SJCRH30 (cell line): Measurements from ENCODE around the gene ADPRHL1. TPM values are rescaled to one million over a fixed set of nuclear protein-coding genes. Genes with fewer than 3 reads are reported as not detected.
"Not testable (repeated sequence)": the region's sequence is repeated elsewhere in the genome, so short reads cannot be mapped to it uniquely, and the experiment has no call there.

Experiments
- DNase-seq, 2 experiments: peaks; one replicate each; pipeline ENCODE4 v3.0.0-alpha.2; 2015 to 2020
- H3K27ac ChIP-seq: fragments of 250-450 bp; sonication (Bioruptor Pico); 2 replicates; pipeline ENCODE4 v1.5.1; 2020; ENCODE audit warnings: mild to moderate bottlenecking, moderate library complexity
- H3K27me3 ChIP-seq: fragments of 250-450 bp; sonication (Bioruptor Pico); 2 replicates; pipeline ENCODE4 v1.5.1; 2020; ENCODE audit warnings: mild to moderate bottlenecking, moderate library complexity
- H3K36me3 ChIP-seq: fragments of 250-450 bp; sonication (Bioruptor Pico); 2 replicates; pipeline ENCODE4 v1.5.1; 2020; ENCODE audit warnings: mild to moderate bottlenecking, moderate library complexity
- H3K4me1 ChIP-seq: fragments of 250-450 bp; sonication (Bioruptor Pico); 2 replicates; pipeline ENCODE4 v1.5.1; 2020; ENCODE audit warnings: mild to moderate bottlenecking, moderate library complexity
- H3K4me3 ChIP-seq: fragments of 250-450 bp; sonication (Bioruptor Pico); 2 replicates; pipeline ENCODE4 v1.5.1; 2020; ENCODE audit warnings: mild to moderate bottlenecking, moderate library complexity
- H3K9me3 ChIP-seq: fragments of 250-450 bp; sonication (Bioruptor Pico); replicated peaks from 2 replicates; pipeline ENCODE4 v1.5.1; 2020; ENCODE audit warnings: mild to moderate bottlenecking, moderate library complexity
- total RNA-seq: library from RNA; depleted of rRNA; stranded (reverse); fragments of >200 nt; shearing (Covaris generic); gene quantifications from 2 replicates; pipeline ENCODE4 v1.2.3, GENCODE V29; 2014

ADPRHL1 gene
- total RNA-seq, 1 experiment from 2014 or later = 2.2 TPM

DNA sequence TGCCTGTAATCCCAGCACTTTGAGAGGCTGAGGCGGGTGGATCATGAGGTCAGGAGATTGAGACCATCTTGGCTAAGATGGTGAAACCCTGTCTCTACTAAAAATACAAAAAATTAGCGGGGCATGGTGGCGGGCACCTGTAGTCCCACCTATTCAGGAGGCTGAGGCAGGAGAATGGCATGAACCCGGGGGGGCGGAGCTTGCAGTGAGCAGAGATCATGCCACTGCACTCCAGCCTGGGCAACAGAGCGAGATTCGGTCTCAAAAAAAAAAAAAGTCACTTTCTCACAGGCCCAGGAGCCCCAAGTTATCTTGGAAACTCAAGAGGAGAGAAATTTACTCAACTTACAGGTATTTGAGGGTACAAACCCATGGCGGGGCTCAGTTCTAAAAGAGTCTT lies 63.7 kb downstream of the ADPRHL1 start:
- not testable (repeated sequence) for DNase-seq, H3K36me3 ChIP-seq, H3K4me3 ChIP-seq, H3K27ac ChIP-seq, H3K4me1 ChIP-seq, H3K9me3 ChIP-seq, H3K27me3 ChIP-seq

DNA sequence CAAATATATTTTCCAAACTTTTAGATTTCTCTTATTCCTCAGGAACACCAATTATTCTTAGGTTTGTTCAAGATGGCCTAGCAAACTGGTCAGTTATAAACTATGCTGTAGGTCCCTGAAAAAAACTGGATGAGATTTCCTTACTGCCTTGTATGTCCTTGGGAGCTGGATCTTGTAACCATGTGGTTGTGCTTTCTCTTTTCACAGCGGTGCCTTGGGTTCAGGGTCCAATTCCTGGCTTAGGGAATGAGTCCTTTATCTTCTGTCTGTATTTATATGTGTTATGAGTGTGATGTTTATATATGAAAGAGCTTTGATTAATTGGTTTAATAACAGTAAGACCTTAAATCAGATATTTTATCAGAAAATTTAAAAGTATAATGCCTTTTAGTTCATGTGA lies 65.9 kb downstream of the ADPRHL1 start:
- Histone ChIP-seq H3K27ac (no peak overlapping the region), H3K9me3 (peaks cover 3% of the 10 kb centered on the region; the same call in 1 of the 2 replicates), H3K36me3 (no peaks in the 10 kb centered on the region), H3K27me3 (no peaks in the 10 kb centered on the region), H3K4me1 (no peaks in the 10 kb centered on the region), H3K4me3 (no peak overlapping the region)
- no peak for DNase-seq

DNA sequence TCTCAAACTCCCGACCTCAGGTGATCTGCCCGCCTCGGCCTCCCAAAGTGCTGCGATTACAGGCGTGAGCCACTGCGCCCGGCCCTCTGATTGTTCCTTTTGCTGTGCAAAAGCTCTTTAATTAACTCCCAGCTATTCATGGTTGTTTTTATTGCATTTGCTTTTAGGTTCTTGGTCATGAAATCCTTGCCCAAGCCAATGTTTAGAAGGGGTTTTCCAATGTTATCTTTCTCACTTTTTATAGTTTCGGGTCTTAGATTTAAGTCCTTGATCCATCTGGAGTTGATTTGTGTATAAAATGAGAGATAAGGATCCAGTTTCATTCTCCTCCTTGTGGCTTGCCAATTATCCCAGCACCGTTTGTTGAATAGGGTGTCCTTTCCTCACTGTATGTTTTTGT lies 70.2 kb downstream of the ADPRHL1 start:
- no peak for DNase-seq
- no peaks in the 10 kb centered on the region for H3K4me1 ChIP-seq

DNA sequence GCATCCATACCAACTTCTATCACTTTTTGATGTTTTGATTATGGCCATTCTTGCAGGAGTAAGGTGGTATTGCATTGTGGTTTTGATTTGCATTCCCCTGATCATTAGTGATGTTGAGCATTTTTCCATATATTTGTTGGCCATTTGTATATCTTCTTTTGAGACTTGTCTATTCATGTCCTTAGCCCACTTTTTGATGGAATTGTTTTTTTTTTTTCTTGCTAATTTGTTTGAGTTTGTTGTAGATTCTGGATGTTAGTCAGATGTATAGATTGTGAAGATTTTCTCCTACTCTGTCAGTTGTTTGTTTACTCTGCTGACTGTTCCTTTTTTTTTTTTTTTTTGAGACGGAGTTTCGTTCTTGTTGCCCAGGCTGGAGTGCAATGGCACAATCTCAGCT lies 70.7 kb downstream of the ADPRHL1 start:
- H3K4me3 ChIP-seq, H3K4me1 ChIP-seq, H3K27me3 ChIP-seq, DNase-seq, H3K27ac ChIP-seq, H3K9me3 ChIP-seq, H3K36me3 ChIP-seq: not testable (repeated sequence)

More for the DNA sequence above, 70.2 kb downstream of the ADPRHL1 start:
- Histone ChIP-seq H3K27me3 (no peaks in the 10 kb centered on the region), H3K9me3 (no peaks in the 10 kb centered on the region; the same call in 1 of the 2 replicates), H3K36me3 (no peaks in the 10 kb centered on the region), H3K4me3 (no peak overlapping the region), H3K27ac (no peak overlapping the region)

DNA sequence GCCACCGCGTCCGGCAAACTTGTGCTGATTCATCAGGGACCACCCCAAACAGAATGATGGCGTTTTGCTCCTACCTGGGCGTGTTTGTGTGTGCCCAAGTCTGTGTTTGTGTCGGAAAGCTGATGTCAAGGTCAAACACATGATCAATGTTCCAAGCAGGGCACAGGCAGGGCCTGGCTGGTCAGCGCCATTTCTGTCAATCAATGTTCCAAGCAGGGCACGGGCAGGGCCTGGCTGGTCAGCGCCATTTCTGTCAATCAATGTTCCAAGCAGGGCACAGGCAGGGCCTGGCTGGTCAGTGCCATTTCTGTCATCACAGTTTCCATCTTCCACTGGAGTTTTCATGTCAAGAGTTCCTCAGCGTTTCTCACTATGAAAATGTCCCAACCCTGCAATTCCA lies 74.5 kb downstream of the ADPRHL1 start:
- no peak for DNase-seq
- H3K9me3 ChIP-seq = no peaks in the 10 kb centered on the region
- no peaks in the 10 kb centered on the region for H3K4me1 ChIP-seq
- H3K27ac ChIP-seq = no peak overlapping the region
- H3K36me3 ChIP-seq = no peaks in the 10 kb centered on the region
- no peaks in the 10 kb centered on the region for H3K27me3 ChIP-seq
- no peak overlapping the region for H3K4me3 ChIP-seq

DNA sequence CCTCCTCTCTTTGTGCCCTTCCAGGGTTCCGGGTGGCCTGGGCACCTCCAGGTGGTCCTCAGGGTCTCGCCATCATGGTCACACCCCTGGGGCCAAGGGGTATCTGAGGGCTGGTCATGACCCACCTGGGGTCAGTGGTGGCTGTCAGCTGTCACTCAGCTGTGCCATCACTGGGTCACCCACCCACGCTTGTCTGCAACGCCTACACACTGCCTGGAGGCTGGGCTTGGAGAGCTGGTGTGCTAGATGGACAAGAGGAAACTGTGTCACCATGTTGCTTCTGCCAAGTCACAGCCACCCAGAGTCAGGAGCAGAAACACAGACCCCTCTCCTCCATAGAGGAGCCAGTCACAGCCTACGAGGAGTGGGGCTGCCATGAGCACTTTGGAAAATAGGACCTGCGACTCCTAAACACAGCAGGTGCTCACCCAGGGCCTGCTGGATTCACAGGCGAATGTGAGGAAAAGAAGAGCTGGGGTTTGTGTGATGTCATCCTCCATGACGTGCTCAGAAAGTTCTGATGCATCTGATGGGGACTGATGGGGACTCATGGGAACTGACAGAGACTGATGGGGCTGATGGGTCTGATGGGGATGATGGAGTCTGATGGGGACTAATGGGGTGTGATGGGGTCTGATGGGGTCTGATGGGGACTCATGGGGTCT lies 78.6 kb downstream of the ADPRHL1 start:
- Histone ChIP-seq H3K4me3 (no peak overlapping the region), H3K4me1 (no peaks in the 10 kb centered on the region), H3K36me3 (no peaks in the 10 kb centered on the region), H3K27ac (no peak overlapping the region), H3K27me3 (no peaks in the 10 kb centered on the region), H3K9me3 (no peaks in the 10 kb centered on the region)
- DNase-seq = no peak

DNA sequence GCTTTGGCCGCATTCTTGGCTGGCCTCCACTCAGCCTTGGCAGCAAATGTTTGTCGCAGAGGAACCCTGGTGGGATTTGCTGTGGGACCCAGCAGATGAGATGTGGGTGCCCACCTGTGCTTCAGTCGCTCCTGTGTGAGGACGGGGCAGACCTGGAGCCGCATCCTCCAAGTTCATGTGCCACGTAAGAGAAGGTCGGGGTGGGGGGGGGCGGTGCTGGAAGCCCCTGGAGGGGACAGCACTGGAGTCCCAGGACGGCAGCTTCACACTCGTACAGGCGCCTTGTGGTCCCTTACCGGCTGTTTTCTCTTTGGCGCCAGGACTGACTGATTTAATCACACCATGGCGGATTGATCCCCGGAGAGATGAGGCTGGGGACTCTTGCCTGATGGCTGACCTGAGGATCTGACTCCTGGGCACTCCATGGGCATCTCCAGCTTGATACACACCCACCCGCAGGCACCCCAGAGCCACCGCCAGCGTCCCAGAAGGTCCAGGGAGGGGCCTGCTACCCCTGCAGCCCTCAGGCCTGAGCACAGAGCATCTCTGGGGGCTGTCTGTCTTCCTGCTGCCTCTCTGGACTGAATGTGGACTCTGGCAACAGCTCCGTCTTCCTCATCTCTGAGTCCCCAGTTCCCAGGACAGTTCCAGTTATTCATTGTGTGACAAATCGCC lies 79.3 kb downstream of the ADPRHL1 start:
- H3K4me3 ChIP-seq = no peak overlapping the region
- H3K36me3 ChIP-seq = no peaks in the 10 kb centered on the region
- no peak overlapping the region for H3K27ac ChIP-seq
- no peaks in the 10 kb centered on the region for H3K9me3 ChIP-seq
- no peak for DNase-seq
- no peaks in the 10 kb centered on the region for H3K4me1 ChIP-seq
- H3K27me3 ChIP-seq = no peaks in the 10 kb centered on the region

DNA sequence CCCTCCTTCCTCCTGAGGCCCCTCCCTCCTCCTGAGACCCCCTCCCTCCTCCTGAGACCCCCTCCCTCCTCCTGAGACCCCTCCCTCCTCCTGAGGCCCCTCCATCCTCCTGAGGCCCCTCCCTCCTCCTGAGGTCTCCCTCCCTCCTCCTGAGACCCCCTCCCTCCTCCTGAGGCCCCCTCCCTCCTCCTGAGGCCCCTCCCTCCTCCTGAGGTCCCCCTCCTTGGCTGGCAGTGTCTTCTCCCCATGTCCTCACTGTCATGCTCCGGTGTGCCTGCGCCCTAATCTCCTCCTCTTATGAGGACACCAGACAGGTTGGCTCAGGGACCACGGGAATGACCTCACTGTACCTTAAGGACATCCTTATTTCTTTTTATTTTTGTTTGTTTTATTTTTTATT lies 81.6 kb downstream of the ADPRHL1 start:
- not testable (repeated sequence) for H3K4me1 ChIP-seq, DNase-seq, H3K36me3 ChIP-seq, H3K4me3 ChIP-seq, H3K27ac ChIP-seq, H3K27me3 ChIP-seq, H3K9me3 ChIP-seq

DNA sequence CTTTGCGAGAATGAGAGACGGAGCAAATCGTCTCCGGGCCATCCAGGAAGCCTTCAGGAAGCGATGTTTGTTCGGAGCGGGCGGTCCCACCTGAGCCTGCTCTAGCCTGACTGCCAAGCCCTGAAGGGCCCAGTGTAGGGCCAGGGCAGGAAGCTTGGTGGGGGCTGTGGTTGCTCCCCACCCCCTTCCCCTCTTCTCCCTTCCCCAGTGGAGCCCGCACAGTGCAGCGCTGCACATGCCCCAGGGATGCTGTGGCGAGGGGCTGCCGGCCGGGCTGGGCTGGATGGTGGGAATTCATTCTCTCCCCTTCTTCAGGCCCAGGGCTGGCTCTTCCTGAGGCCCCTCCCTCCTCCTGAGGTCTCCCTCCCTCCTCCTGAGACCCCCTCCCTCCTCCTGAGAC lies 82.2 kb downstream of the ADPRHL1 start:
- DNase-seq = no peak
- H3K4me3 ChIP-seq = no peak overlapping the region
- no peaks in the 10 kb centered on the region for H3K4me1 ChIP-seq
- H3K27ac ChIP-seq = no peak overlapping the region
- H3K9me3 ChIP-seq = no peaks in the 10 kb centered on the region
- H3K27me3 ChIP-seq = no peaks in the 10 kb centered on the region
- H3K36me3 ChIP-seq = no peaks in the 10 kb centered on the region

DNA sequence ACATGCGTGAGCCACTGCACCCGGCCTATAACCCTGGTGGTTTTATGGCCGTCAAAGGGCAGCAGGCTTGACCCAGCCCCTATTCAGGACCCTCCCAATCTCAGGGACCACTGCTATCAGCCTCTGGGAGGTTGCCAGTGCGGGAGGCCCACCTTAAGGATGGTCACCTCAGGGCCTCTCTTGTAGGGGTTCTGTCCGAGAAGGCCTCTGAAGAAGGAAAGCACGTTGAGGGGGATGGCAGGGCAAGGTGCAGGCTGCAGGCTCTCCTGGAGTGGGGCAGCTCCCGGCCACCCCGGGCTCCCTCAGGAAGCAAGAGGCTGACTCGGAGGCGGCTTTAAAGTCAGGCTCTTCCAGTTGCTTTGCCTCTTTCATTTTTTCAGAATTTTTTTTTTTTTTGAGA lies 83.4 kb downstream of the ADPRHL1 start:
- Histone ChIP-seq H3K9me3 (no peaks in the 10 kb centered on the region), H3K27ac (no peak overlapping the region), H3K4me1 (no peaks in the 10 kb centered on the region), H3K36me3 (no peaks in the 10 kb centered on the region), H3K4me3 (no peak overlapping the region), H3K27me3 (no peaks in the 10 kb centered on the region)
- DNase-seq = no peak

DNA sequence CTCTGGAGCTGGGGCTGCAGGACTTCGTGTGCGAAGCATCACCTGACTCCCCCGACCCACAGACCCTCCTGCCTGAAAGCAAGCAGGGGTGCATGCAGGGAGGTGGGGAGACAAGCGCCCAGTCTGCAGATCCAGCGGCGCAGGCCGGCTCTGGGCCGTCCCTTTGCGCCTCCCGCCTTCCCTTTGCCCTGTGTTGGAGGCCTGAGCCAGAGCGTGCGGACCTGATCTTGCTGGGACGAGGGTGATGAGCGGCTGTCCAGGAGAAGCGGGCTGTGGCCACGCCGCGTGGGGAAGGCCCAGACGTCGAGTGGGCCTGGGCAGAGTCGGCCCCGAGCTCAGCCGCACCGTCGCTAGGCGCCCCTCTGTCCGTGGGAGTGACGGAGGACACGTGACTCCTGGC lies 84.1 kb downstream of the ADPRHL1 start:
- DNase-seq = no peak
- H3K27me3 ChIP-seq = no peaks in the 10 kb centered on the region
- H3K36me3 ChIP-seq = no peaks in the 10 kb centered on the region
- H3K4me3 ChIP-seq = no peak overlapping the region
- no peaks in the 10 kb centered on the region for H3K4me1 ChIP-seq
- no peaks in the 10 kb centered on the region for H3K9me3 ChIP-seq
- no peak overlapping the region for H3K27ac ChIP-seq

DNA sequence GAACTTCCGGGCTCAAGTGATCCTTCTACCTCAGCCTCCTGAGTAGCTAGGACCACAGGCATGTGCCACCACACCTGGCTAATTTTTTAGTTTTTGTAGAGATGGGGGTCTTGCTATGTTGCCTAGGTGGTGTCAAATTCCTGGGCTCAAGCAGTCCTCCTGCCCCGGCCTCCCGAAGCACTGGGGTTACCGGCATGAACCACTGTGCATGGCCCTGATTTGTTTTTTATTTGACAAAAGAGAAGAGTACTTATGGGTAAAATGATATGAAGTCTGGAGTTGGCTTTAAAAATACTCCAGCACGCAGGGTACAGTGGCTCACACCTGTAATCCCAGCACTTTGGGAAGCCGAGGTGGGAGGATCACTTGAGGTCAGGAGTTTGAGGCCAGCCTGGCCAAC lies 84.9 kb downstream of the ADPRHL1 start:
- H3K9me3 ChIP-seq, DNase-seq, H3K27me3 ChIP-seq, H3K4me3 ChIP-seq, H3K4me1 ChIP-seq, H3K36me3 ChIP-seq, H3K27ac ChIP-seq: not testable (repeated sequence)

DNA sequence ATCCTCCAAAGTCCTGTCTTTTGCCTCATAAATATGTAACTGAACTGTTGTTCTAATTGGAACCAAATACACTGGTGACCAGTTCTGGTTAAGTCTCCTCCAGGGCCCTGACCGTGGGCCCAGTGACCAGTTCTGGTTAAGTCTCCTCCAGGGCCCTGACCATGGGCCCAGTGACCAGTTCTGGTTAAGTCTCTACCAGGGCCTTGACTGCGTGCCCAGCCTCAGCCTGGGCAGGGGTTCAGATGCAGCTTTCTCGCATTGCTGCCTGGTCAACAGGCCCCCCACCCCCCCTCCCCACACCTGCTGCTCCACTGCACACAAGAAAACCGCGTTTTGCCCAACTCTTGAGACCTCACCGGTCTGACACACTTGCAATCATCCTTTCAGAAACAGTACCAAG lies 85.5 kb downstream of the ADPRHL1 start:
- Histone ChIP-seq H3K9me3 (no peaks in the 10 kb centered on the region), H3K36me3 (no peaks in the 10 kb centered on the region), H3K4me3 (no peak overlapping the region), H3K4me1 (no peaks in the 10 kb centered on the region), H3K27me3 (no peaks in the 10 kb centered on the region), H3K27ac (no peak overlapping the region)
- DNase-seq = no peak

DNA sequence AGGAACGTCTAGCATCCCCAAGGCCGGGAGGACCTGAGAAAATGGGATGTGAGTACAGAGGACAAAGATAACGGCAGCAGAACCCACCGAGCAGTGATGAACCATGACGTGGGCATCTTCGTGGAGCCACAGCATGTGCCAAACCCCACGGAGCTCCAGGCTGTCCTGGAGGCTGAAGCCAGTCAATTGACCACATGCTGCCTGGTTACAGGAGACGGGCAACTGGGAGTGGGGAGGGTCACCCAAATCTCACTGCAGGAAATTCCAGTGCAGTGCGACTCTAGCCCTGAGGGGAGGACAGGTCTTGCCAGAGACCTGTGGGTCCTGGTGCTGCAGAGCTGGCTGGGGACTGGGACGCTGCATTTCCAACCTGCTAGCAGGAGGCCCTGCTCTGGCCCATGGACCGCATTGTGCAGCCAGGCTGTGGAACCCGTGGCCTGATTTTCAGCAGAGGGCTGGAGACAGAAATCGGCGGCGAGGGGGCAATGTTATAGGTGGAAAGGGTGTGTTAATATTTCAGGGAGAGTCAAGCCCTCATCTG lies 86.2 kb downstream of the ADPRHL1 start:
- no peak for DNase-seq

DNA sequence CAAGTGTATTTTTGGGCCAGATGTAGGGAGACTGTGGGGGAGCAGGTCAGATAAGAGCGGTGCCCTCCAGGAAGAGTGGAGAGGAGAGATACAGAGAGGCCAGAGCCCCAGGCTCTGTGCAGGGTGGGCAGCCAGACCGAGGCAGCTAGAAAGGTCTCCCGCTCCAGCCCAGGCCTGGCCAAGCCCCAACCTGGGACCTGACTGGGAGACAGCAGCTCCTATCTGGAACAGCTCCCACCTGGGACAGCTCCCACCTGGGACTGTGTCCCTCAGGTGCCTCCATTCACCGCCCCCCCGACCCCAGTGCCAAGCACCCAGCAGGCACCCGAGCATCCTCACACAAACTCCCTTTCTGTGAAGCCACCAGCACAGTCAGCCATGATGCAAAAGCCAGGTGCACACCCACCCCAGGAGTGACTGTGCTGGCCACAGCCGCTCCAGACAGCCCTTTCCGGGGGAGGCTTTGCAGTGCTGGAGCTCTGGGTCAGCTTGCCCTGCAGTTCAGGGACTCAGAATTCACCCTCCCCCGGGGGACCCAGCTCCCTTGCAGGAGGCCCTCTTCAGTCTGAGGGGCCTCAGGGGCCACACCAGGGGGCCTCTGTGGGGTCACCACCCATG lies 87.2 kb downstream of the ADPRHL1 start:
- H3K4me1 ChIP-seq = no peaks in the 10 kb centered on the region
- H3K4me3 ChIP-seq = no peak overlapping the region
- DNase-seq = no peak
- H3K27ac ChIP-seq = no peak overlapping the region
- no peaks in the 10 kb centered on the region for H3K9me3 ChIP-seq
- no peaks in the 10 kb centered on the region for H3K27me3 ChIP-seq
- H3K36me3 ChIP-seq = no peaks in the 10 kb centered on the region

More for the DNA sequence above, 86.2 kb downstream of the ADPRHL1 start:
- no peaks in the 10 kb centered on the region for H3K36me3 ChIP-seq
- no peaks in the 10 kb centered on the region for H3K27me3 ChIP-seq
- H3K27ac ChIP-seq = no peak overlapping the region
- H3K9me3 ChIP-seq = no peaks in the 10 kb centered on the region
- no peak overlapping the region for H3K4me3 ChIP-seq
- H3K4me1 ChIP-seq = no peaks in the 10 kb centered on the region
